Osteocyte (in vitro differentiated cells): ENCODE measurements around the gene ELMOD3. TPM values are rescaled to one million over a fixed set of nuclear protein-coding genes. Genes with fewer than 3 reads are reported as not detected.

Experiments used
- DNase-seq: peaks from one replicate; pipeline ENCODE4 v3.0.0; 2021; ENCODE audit warnings: mixed read lengths; ENCODE audit not compliant: unreplicated experiment; ENCODE audit errors: extremely low spot score
- H3K27ac Mint-ChIP-seq: one replicate; pipeline ENCODE4 v1.8.0; 2021; ENCODE audit warnings: mild to moderate bottlenecking, mixed read lengths; ENCODE audit not compliant: unreplicated experiment
- H3K27me3 Mint-ChIP-seq: one replicate; pipeline ENCODE4 v1.8.0; 2021; ENCODE audit warnings: mixed read lengths; ENCODE audit not compliant: unreplicated experiment
- H3K36me3 Mint-ChIP-seq: one replicate; pipeline ENCODE4 v1.8.0; 2021; ENCODE audit warnings: mixed read lengths; ENCODE audit not compliant: unreplicated experiment
- H3K4me1 Mint-ChIP-seq: one replicate; pipeline ENCODE4 v1.8.0; 2021; ENCODE audit warnings: mixed read lengths; ENCODE audit not compliant: unreplicated experiment
- H3K4me3 Mint-ChIP-seq: one replicate; pipeline ENCODE4 v1.8.0; 2021; ENCODE audit warnings: mild to moderate bottlenecking, moderate library complexity, mixed read lengths; ENCODE audit not compliant: unreplicated experiment
- H3K9me3 Mint-ChIP-seq: one replicate; pipeline ENCODE4 v1.8.0; 2021; ENCODE audit warnings: mixed read lengths; ENCODE audit not compliant: unreplicated experiment
- total RNA-seq: library from RNA; stranded (reverse); gene quantifications from 2 replicates; pipeline ENCODE4 v1.2.1, GENCODE V29; 2021
- TF ChIP-seq, protein P1 (sequence below): fragments of 200-600 bp; sonication (generic); IDR thresholded peaks from 2 replicates; pipeline ENCODE4 v1.5.0; 2021; ENCODE audit warnings: antibody characterized with exemption, mild to moderate bottlenecking, moderate library complexity

Gene ELMOD3
- total RNA-seq, 1 donor from 2014 or later: 21.1 TPM

DNA sequence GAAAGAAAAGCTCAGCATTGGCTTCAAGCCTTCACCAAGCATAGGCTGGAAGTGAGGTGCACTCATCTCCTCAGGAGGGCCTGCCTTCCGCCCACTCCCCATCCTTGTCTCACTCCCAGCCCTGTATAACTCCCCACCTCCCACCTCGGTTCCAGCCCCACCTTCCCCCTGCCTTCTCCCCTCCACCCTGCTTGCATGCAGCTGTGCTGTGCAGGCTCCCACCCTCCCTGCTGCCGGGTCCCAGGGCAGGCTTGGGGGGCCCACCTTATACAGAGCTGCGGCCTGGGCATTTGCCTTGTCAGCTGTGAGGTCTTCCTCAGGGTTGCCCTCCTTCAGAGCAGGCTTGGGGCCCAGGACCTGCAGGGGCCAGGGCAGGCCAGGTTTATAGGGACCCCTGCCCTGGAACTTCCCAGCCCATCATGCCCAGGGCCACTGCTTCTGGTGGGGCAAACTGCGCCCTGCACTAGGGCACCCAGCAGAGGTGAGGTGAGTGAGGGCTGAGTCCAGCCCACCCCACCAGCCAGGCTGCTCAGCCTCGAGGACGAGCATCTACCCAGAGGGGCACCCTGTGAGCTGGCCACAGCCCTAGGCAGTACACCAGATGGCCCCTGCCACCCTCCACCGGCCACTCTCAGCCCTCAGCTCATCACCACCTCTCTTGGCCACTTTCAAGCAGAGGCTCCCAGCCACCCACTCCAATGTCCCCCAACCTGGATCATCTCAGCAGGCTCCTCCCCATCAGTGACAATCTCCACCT is 44.0 kb downstream of the ELMOD3 start:
- Mint-ChIP-seq H3K27me3 (no peaks in the 10 kb centered on the region), H3K36me3 (peaks cover 4% of the 10 kb centered on the region), H3K9me3 (no peaks in the 10 kb centered on the region), H3K27ac (no peak overlapping the region), H3K4me3 (no peak overlapping the region), H3K4me1 (peaks cover 5% of the 10 kb centered on the region)
- TF ChIP-seq, protein P1, sequence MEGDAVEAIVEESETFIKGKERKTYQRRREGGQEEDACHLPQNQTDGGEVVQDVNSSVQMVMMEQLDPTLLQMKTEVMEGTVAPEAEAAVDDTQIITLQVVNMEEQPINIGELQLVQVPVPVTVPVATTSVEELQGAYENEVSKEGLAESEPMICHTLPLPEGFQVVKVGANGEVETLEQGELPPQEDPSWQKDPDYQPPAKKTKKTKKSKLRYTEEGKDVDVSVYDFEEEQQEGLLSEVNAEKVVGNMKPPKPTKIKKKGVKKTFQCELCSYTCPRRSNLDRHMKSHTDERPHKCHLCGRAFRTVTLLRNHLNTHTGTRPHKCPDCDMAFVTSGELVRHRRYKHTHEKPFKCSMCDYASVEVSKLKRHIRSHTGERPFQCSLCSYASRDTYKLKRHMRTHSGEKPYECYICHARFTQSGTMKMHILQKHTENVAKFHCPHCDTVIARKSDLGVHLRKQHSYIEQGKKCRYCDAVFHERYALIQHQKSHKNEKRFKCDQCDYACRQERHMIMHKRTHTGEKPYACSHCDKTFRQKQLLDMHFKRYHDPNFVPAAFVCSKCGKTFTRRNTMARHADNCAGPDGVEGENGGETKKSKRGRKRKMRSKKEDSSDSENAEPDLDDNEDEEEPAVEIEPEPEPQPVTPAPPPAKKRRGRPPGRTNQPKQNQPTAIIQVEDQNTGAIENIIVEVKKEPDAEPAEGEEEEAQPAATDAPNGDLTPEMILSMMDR: no peak
- DNase-seq: no peak

DNA sequence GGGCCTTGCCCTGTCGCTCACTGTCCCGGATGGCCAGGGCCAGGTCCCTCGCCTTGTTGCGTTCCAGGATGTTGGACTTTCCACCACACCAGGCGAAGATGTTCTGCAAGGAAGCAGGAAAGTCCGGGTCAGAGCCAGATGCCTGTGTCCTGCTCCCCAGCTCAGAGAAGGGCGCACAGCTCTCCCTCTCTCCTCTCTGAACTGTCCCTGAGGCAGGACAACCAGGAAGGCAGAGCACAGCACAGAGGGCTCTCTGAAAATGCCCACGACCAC is 44.5 kb downstream of the ELMOD3 start:
- TF ChIP-seq, protein P1: no peak
- Mint-ChIP-seq H3K36me3 (peaks cover 4% of the 10 kb centered on the region), H3K4me1 (peaks cover 5% of the 10 kb centered on the region), H3K9me3 (no peaks in the 10 kb centered on the region), H3K4me3 (no peak overlapping the region), H3K27ac (no peak overlapping the region), H3K27me3 (no peaks in the 10 kb centered on the region)
- DNase-seq: no peak

DNA sequence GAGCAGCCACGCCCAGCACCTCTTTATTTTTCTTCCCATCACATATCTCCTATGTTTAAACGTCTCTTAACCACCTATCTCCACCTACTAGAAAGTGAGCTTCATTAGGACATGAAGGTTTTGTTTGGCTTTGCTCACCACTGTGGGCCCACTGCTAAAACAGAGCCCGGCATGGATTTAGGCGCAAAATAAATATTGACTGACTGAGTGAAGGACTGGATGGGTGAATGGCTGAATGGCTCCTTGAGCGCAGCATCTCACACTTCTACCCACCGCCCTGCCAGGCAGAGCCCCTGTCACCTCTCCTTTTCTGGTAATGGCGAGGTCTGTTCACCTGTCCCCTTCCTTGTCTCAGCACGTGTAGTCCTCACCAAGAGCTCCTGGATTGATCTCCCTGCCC is 45.5 kb downstream of the ELMOD3 start:
- TF ChIP-seq, protein P1: no peak
- DNase-seq: no peak
- Mint-ChIP-seq H3K4me3 (no peak overlapping the region), H3K9me3 (no peaks in the 10 kb centered on the region), H3K27me3 (no peaks in the 10 kb centered on the region), H3K4me1 (peaks cover 9% of the 10 kb centered on the region), H3K27ac (no peak overlapping the region), H3K36me3 (peaks cover 4% of the 10 kb centered on the region)

DNA sequence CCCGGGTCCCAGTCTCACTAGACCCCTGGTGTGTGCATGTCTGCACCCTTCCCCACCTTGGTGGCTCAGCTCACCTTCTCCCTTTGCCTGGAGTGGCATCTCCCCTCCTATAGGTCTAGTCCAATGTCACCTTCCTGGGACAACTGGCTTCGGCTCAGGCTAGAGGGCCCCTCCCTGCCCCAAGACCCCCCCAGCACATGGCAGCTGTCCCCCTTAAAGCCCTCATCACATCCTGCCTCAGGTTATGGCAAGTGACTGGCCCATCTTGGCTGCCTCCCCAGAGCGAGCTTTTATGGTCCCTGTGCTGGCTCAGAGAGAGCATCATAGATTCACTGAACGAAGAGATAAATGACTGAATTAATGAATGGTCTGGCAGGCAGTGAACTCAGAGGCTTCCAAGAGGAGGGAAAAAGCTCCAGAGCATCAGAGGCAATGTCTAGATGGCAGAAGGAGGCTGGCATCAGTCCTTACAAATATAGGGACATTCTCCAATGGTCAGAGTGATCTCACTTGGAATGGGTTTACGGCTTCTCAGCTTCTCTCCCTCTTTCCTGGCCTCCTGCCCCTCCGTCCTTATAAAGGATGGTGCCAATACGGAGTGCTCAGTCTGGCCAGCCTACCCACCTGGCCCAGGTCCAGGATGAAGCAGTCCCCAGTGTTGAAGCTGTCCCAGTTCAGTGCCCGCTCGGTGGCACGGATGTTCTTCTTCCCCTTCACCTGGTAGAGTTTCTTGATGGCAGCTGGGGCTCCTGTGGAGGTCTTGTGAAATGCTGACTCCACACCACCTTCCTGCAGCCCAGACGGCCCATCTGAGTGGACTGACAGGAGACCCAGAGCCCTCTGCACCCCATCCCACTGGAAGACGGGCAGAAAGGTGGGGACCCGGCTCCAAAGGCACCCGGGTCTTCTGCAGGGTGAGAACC is 46.2 kb downstream of the ELMOD3 start:
- no peaks in the 10 kb centered on the region for H3K9me3 Mint-ChIP-seq
- no peak overlapping the region for H3K27ac Mint-ChIP-seq
- H3K27me3 Mint-ChIP-seq: no peaks in the 10 kb centered on the region
- peaks cover 4% of the 10 kb centered on the region for H3K36me3 Mint-ChIP-seq
- no peak for DNase-seq
- H3K4me3 Mint-ChIP-seq: no peak overlapping the region
- TF ChIP-seq, protein P1: no peak
- H3K4me1 Mint-ChIP-seq: peaks cover 17% of the 10 kb centered on the region

DNA sequence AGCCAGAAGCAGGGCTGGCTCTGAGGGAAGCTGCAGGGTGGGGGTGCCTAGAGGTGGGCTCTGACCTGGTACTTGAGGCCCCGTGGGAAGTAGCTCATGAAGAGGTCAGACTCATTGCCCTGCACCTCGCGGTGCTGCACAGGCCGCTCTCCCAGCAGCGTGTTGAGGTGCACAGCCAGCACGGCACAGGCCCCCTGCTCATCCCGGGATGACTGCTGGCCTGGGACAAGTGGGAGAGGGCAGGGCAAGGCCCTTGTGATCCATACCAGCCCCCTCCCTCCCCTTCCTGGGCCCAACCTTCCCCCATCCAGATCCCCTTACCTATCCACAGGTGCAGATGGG is 46.9 kb downstream of the ELMOD3 start:
- Mint-ChIP-seq H3K4me3 (no peak overlapping the region), H3K36me3 (peaks cover 4% of the 10 kb centered on the region), H3K27me3 (no peaks in the 10 kb centered on the region)

More for the DNA sequence above, 46.9 kb downstream of the ELMOD3 start:
- Mint-ChIP-seq H3K27ac (no peak overlapping the region), H3K9me3 (no peaks in the 10 kb centered on the region), H3K4me1 (peaks cover 18% of the 10 kb centered on the region)
- TF ChIP-seq, protein P1: no peak
- DNase-seq: no peak
